ENCODE measurements around the gene KCTD8.

The KCTD8 gene

DNA sequence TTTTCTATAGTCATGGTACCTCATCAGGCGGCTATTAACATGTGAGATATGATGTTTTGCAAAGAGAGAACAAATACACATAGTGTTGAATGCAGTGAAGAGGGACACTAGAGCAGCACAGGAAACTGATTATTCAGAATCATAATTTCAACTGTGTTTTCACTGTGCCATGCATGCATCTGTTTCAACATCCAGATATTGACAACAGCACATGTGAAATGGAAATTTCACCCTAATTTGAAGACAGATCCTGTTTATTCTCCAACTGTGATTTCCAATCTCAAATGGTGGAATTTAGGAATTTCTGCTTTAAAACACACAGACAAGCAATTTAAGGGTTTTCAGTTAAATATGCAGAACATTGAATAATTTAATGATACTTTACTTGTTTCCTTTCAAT, 288.6 kb downstream of the KCTD8 start:
- no peak for DNase-seq (ENCODE audit: low spot score)
- TF ChIP-seq, protein P1, sequence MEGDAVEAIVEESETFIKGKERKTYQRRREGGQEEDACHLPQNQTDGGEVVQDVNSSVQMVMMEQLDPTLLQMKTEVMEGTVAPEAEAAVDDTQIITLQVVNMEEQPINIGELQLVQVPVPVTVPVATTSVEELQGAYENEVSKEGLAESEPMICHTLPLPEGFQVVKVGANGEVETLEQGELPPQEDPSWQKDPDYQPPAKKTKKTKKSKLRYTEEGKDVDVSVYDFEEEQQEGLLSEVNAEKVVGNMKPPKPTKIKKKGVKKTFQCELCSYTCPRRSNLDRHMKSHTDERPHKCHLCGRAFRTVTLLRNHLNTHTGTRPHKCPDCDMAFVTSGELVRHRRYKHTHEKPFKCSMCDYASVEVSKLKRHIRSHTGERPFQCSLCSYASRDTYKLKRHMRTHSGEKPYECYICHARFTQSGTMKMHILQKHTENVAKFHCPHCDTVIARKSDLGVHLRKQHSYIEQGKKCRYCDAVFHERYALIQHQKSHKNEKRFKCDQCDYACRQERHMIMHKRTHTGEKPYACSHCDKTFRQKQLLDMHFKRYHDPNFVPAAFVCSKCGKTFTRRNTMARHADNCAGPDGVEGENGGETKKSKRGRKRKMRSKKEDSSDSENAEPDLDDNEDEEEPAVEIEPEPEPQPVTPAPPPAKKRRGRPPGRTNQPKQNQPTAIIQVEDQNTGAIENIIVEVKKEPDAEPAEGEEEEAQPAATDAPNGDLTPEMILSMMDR (IDR thresholded peaks at IDR 0.05; ENCODE audit: borderline replicate concordance, control extremely low read depth, extremely low read depth, insufficient read depth, missing control alignments): no peak
- in situ Hi-C loops (cut with MboI; ENCODE audit: low sequenced_read_pairs, unreplicated experiment): no loop called here

DNA sequence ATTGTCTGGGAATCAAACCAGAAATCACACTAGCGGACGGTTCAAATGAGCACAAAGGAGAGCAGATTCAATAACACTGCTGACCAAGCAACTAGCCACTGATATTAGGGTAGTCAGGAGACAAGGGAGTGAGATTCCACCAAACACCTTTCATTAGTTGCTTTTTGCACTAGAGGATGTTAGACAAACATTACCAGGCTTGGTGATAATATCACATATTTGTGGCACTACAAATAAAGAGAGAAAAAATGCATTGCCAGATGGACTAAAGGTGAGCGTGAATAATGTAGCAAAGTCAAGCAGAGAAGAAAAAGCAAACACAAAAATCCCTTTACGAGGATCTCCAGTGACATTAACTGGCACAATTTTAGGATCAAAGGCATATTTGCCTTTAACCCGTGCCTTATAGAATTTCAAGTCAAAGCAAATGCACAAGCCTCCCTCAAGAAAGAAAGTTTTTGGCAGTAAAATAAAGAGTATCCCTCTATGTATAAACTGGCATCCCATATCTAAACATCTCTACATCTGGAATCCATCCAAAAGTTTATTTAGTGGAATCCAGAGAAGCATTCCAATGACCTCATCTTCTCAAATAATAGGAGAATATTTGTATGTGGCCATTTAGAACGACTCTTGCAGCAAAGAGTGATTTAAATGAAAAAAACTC, 290.9 kb downstream of the KCTD8 start:
- TF ChIP-seq, protein P1 (IDR thresholded peaks at IDR 0.05; ENCODE audit: borderline replicate concordance, control extremely low read depth, extremely low read depth, insufficient read depth, missing control alignments): no peak
- in situ Hi-C loops (cut with MboI; ENCODE audit: low sequenced_read_pairs, unreplicated experiment): no loop called here
- no peak for DNase-seq (ENCODE audit: low spot score)

GRCh38 chr4:44150091-44150576, 298.5 kb downstream of the KCTD8 start:
- in situ Hi-C loops (cut with MboI; ENCODE audit: low sequenced_read_pairs, unreplicated experiment): no loop called here
- TF ChIP-seq, protein P1 (IDR thresholded peaks at IDR 0.05; ENCODE audit: borderline replicate concordance, control extremely low read depth, extremely low read depth, insufficient read depth, missing control alignments): no peak
- DNase-seq (ENCODE audit: low spot score): no peak

GRCh38 chr4:44149282-44149681, 299.3 kb downstream of the KCTD8 start:
- no peak for DNase-seq (ENCODE audit: low spot score)
- TF ChIP-seq, protein P1 (IDR thresholded peaks at IDR 0.05; ENCODE audit: borderline replicate concordance, control extremely low read depth, extremely low read depth, insufficient read depth, missing control alignments): no peak
- in situ Hi-C loops (cut with MboI; ENCODE audit: low sequenced_read_pairs, unreplicated experiment): no loop called here

DNA sequence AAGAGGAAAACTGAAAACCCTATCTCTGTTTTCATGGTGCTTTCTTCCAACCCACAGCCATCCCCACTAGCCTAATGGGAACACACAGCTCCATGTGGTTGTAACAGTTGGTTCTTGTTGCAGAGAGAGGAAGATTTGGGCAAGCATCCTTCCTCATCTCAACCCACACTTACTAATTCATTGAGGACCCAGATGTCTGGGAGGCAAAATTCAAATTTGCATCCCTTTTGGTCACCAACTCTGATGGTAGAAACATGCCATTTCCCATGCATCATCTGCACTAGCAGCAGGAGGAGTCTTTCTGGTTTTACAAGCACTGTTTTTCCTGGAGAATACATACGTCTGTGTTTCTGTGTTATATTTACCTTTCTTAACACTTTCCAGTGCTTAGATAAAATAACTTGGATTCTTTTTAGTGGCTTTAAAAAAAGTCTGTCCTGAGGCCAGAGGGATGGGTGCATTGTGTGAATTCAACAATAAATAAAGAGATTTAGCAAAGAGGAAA, 301.0 kb downstream of the KCTD8 start:
- TF ChIP-seq, protein P1 (IDR thresholded peaks at IDR 0.05; ENCODE audit: borderline replicate concordance, control extremely low read depth, extremely low read depth, insufficient read depth, missing control alignments): no peak
- DNase-seq (ENCODE audit: low spot score): no peak
- in situ Hi-C loops (cut with MboI; ENCODE audit: low sequenced_read_pairs, unreplicated experiment): no loop called here

- in situ Hi-C loops (cut with MboI; ENCODE audit: low sequenced_read_pairs, unreplicated experiment): no loop called here
- DNase-seq (ENCODE audit: low spot score): no peak
- TF ChIP-seq, protein P1 (IDR thresholded peaks at IDR 0.05; ENCODE audit: borderline replicate concordance, control extremely low read depth, extremely low read depth, insufficient read depth, missing control alignments): no peak
Measured at GRCh38 chr4:44146516-44146915, 302.1 kb downstream of the KCTD8 start.

Measured in GM13976 (cell line).